ENCODE data around the gene NPL.

The NPL gene

GRCh38 chr1:182756423-182756822 is 33.1 kb upstream of the NPL start:
- no peaks in the 10 kb centered on the region for H4K20me1 ChIP-seq (ENCODE audit: insufficient read depth, low read length)
- H3K79me2 ChIP-seq (ENCODE audit: low read length) = no peaks in the 10 kb centered on the region
- H3K4me3 ChIP-seq (ENCODE audit: low read length) = no peak overlapping the region
- no peaks in the 10 kb centered on the region for H3K36me3 ChIP-seq (replicated peaks; ENCODE audit: low read depth, low read length)
- TF ChIP-seq CTCF (IDR thresholded peaks at IDR 0.05; ENCODE audit: low read depth, low read length) (no peak), EZH2phosphoT487 (IDR thresholded peaks at IDR 0.05; ENCODE audit: low read depth) (no peak)
- H3K9me3 ChIP-seq (ENCODE audit: insufficient read depth, low read length) = no peaks in the 10 kb centered on the region
- no peak overlapping the region for H3K27ac ChIP-seq (ENCODE audit: low read length)
- peaks cover 5% of the 10 kb centered on the region for H3K27me3 ChIP-seq (ENCODE audit: low read depth, low read length)
- peaks cover 5% of the 10 kb centered on the region; the same call in 1 of the 2 replicates for H3K4me1 ChIP-seq (ENCODE audit: low read length)
- H2AFZ ChIP-seq (ENCODE audit: low read depth, low read length) = no peak overlapping the region
- no peak overlapping the region for H3K9ac ChIP-seq (ENCODE audit: low read length)
- no peak overlapping the region for H3K4me2 ChIP-seq (ENCODE audit: low read length)

GRCh38 chr1:182761396-182762395 is 27.9 kb upstream of the NPL start:
- Histone ChIP-seq H3K36me3 (replicated peaks; ENCODE audit: low read depth, low read length) (no peaks in the 10 kb centered on the region), H3K79me2 (ENCODE audit: low read length) (no peaks in the 10 kb centered on the region), H4K20me1 (ENCODE audit: insufficient read depth, low read length) (no peaks in the 10 kb centered on the region), H3K27me3 (ENCODE audit: low read depth, low read length) (peaks cover 10% of the 10 kb centered on the region; the same call in 1 of the 2 replicates), H3K9me3 (ENCODE audit: insufficient read depth, low read length) (no peaks in the 10 kb centered on the region), H3K27ac (ENCODE audit: low read length) (no peak overlapping the region), H3K4me2 (ENCODE audit: low read length) (no peak overlapping the region), H3K4me3 (ENCODE audit: low read length) (no peak overlapping the region), H3K9ac (ENCODE audit: low read length) (no peak overlapping the region), H2AFZ (ENCODE audit: low read depth, low read length) (peak overlapping the region; percentile 76; the same call in 1 of the 2 replicates), H3K4me1 (ENCODE audit: low read length) (peaks cover 5% of the 10 kb centered on the region; the same call in 1 of the 2 replicates)
- TF ChIP-seq EZH2phosphoT487 (IDR thresholded peaks at IDR 0.05; ENCODE audit: low read depth) = no peak
- no peak for TF ChIP-seq CTCF (IDR thresholded peaks at IDR 0.05; ENCODE audit: low read depth, low read length)

GRCh38 chr1:182762536-182762935 is 27.0 kb upstream of the NPL start:
- Histone ChIP-seq H3K9ac (ENCODE audit: low read length) (no peak overlapping the region), H3K4me3 (ENCODE audit: low read length) (no peak overlapping the region), H3K4me2 (ENCODE audit: low read length) (no peak overlapping the region), H3K27me3 (ENCODE audit: low read depth, low read length) (peaks cover 10% of the 10 kb centered on the region; the same call in 1 of the 2 replicates), H3K36me3 (replicated peaks; ENCODE audit: low read depth, low read length) (no peaks in the 10 kb centered on the region), H3K9me3 (ENCODE audit: insufficient read depth, low read length) (no peaks in the 10 kb centered on the region), H4K20me1 (ENCODE audit: insufficient read depth, low read length) (no peaks in the 10 kb centered on the region), H3K79me2 (ENCODE audit: low read length) (no peaks in the 10 kb centered on the region), H2AFZ (ENCODE audit: low read depth, low read length) (no peak overlapping the region), H3K4me1 (ENCODE audit: low read length) (peaks cover 5% of the 10 kb centered on the region; the same call in 1 of the 2 replicates), H3K27ac (ENCODE audit: low read length) (no peak overlapping the region)
- TF ChIP-seq CTCF (IDR thresholded peaks at IDR 0.05; ENCODE audit: low read depth, low read length) (no peak), EZH2phosphoT487 (IDR thresholded peaks at IDR 0.05; ENCODE audit: low read depth) (no peak)

- Histone ChIP-seq H2AFZ (ENCODE audit: low read depth, low read length) (no peak overlapping the region), H3K9me3 (ENCODE audit: insufficient read depth, low read length) (no peaks in the 10 kb centered on the region), H3K4me2 (ENCODE audit: low read length) (no peak overlapping the region), H3K9ac (ENCODE audit: low read length) (no peak overlapping the region), H3K27ac (ENCODE audit: low read length) (no peak overlapping the region), H3K36me3 (replicated peaks; ENCODE audit: low read depth, low read length) (no peaks in the 10 kb centered on the region), H3K27me3 (ENCODE audit: low read depth, low read length) (peaks cover 10% of the 10 kb centered on the region; the same call in 1 of the 2 replicates), H4K20me1 (ENCODE audit: insufficient read depth, low read length) (no peaks in the 10 kb centered on the region), H3K79me2 (ENCODE audit: low read length) (no peaks in the 10 kb centered on the region), H3K4me3 (ENCODE audit: low read length) (no peak overlapping the region), H3K4me1 (ENCODE audit: low read length) (peaks cover 5% of the 10 kb centered on the region; the same call in 1 of the 2 replicates)
- TF ChIP-seq CTCF (IDR thresholded peaks at IDR 0.05; ENCODE audit: low read depth, low read length) = no peak
- no peak for TF ChIP-seq EZH2phosphoT487 (IDR thresholded peaks at IDR 0.05; ENCODE audit: low read depth)
These were observed 25.4 kb upstream of the NPL start for GRCh38 chr1:182764029-182764727.

Measured in OCI-LY3 (cell line).